Natural killer cell (primary cell): ENCODE measurements around the gene HHAT. TPM values are rescaled to one million over a fixed set of nuclear protein-coding genes. Genes with fewer than 3 reads are reported as not detected.

Source experiments
- ATAC-seq, 3 donors: fragments of 150-1000 bp in 2 of 3; fragments of 200-7000 bp in 1 of 3; cut with Tn5 transposase; 1 replicate in 1 of 3; 2 replicates in 2 of 3; pipeline ENCODE4 v1.10.0; 2021; ENCODE audit warnings: mild to moderate bottlenecking in 2 of 3, moderate library complexity in 2 of 3
- DNase-seq, 2 donors: peaks; one replicate each; pipeline versions ENCODE4 v3.0.0 to v3.0.0-alpha.2; 2013 to 2021; ENCODE audit warnings: mixed read lengths in 1 of 2
- H3K27ac ChIP-seq: one replicate; pipeline ENCODE4 v1.5.1; 2013; ENCODE audit warnings: mild to moderate bottlenecking, low read length
- H3K27me3 ChIP-seq: one replicate; pipeline ENCODE4 v1.6.1; 2013; ENCODE audit warnings: low read length; ENCODE audit not compliant: control insufficient read depth, insufficient read depth
- H3K36me3 ChIP-seq: one replicate; pipeline ENCODE4 v1.6.1; 2013; ENCODE audit warnings: low read length; ENCODE audit not compliant: control insufficient read depth, insufficient read depth
- H3K4me1 ChIP-seq: one replicate; pipeline ENCODE4 v1.6.1; 2013; ENCODE audit warnings: low read length; ENCODE audit not compliant: control insufficient read depth, insufficient read depth
- H3K4me3 ChIP-seq: one replicate; pipeline ENCODE4 v1.5.1; 2013; ENCODE audit warnings: low read length
- H3K9me3 ChIP-seq: one replicate; pipeline ENCODE4 v1.6.1; 2013; ENCODE audit warnings: low read length; ENCODE audit not compliant: control insufficient read depth, insufficient read depth
- H3K27ac Mint-ChIP-seq, 2 donors: one replicate each; pipeline ENCODE4 v1.8.0; 2022; ENCODE audit warnings: mild to moderate bottlenecking in 2 of 2, mixed read lengths in 2 of 2, moderate library complexity in 1 of 2
- H3K27me3 Mint-ChIP-seq, 2 donors: one replicate each; pipeline ENCODE4 v1.8.0; 2022; ENCODE audit warnings: low read depth in 2 of 2, mixed read lengths in 2 of 2
- H3K36me3 Mint-ChIP-seq: one replicate; pipeline ENCODE4 v1.8.0; 2022; ENCODE audit warnings: mixed read lengths
- H3K4me1 Mint-ChIP-seq, 2 donors: one replicate each; pipeline ENCODE4 v1.8.0; 2022; ENCODE audit warnings: mixed read lengths in 2 of 2
- H3K4me3 Mint-ChIP-seq: one replicate; pipeline ENCODE4 v1.8.0; 2022; ENCODE audit warnings: mild to moderate bottlenecking, moderate library complexity, mixed read lengths
- H3K9me3 Mint-ChIP-seq, 2 donors: one replicate each; pipeline ENCODE4 v1.8.0; 2022; ENCODE audit warnings: mixed read lengths in 2 of 2
- CTCF ChIP-seq: fragments of 200-600 bp; IDR thresholded peaks from one replicate; pipeline ENCODE4 v1.8.0; 2022; ENCODE audit warnings: antibody characterized with exemption
- WGBS: methylation state at CpG from one replicate; pipeline ENCODE4 v1.1.7; 2013; ENCODE audit warnings: missing lambda C conversion rate; ENCODE audit not compliant: insufficient coverage; 5-methylcytosine and 5-hydroxymethylcytosine counted together
- intact Hi-C: fragments of 100-400 bp; cut with micrococcal nuclease; formaldehyde crosslinking; loops from one replicate; pipeline ENCODE4 v1.14.2; 2022
- total RNA-seq, 4 donors: library from RNA; stranded (reverse); fragments of 120-200 nt in 1 of 4; gene quantifications; one replicate each; pipeline versions ENCODE4 v1.2.3 to v1.2.4, GENCODE V29; 2013 to 2022

Gene HHAT
- total RNA-seq, 3 donors from 2014 or later (not counting 1 experiment from before 2014, with no cell fraction given) = 0.79 to 1.1 (median 0.82) TPM

GRCh38 chr1:210296682-210297081 is 32.0 kb upstream of the HHAT start:
- peaks cover 0 to 5% of the 10 kb centered on the region in 2 donors for H3K4me1 Mint-ChIP-seq
- DNase-seq (no peak), ATAC-seq (no peak)
- no peak overlapping the region for H3K4me3 Mint-ChIP-seq
- peaks cover 3% of the 10 kb centered on the region for H3K27me3 ChIP-seq
- no peaks in the 10 kb centered on the region for H3K9me3 Mint-ChIP-seq
- peaks cover 11% of the 10 kb centered on the region for H3K4me1 ChIP-seq
- no peaks in the 10 kb centered on the region for H3K36me3 ChIP-seq
- H3K27me3 Mint-ChIP-seq = peaks cover 14 to 27% of the 10 kb centered on the region in 2 donors
- intact Hi-C loops = no loop called here
- TF ChIP-seq CTCF = no peak
- 84% methylated on average over 2 of the region's 3 CpGs for WGBS
- no peaks in the 10 kb centered on the region for H3K9me3 ChIP-seq
- H3K27ac Mint-ChIP-seq = no peak overlapping the region
- no peaks in the 10 kb centered on the region for H3K36me3 Mint-ChIP-seq
- H3K27ac ChIP-seq = no peak overlapping the region
- no peak overlapping the region for H3K4me3 ChIP-seq

GRCh38 chr1:210298296-210298695 is 30.4 kb upstream of the HHAT start:
- Mint-ChIP-seq H3K36me3 (no peaks in the 10 kb centered on the region), H3K4me1 (no peaks in the 10 kb centered on the region), H3K27me3 (peaks cover 7 to 25% of the 10 kb centered on the region in 2 donors), H3K9me3 (no peaks in the 10 kb centered on the region), H3K27ac (no peak overlapping the region), H3K4me3 (no peak overlapping the region)
- Histone ChIP-seq H3K27ac (no peak overlapping the region), H3K4me1 (no peaks in the 10 kb centered on the region), H3K9me3 (no peaks in the 10 kb centered on the region), H3K4me3 (no peak overlapping the region), H3K36me3 (no peaks in the 10 kb centered on the region), H3K27me3 (no peaks in the 10 kb centered on the region)
- ATAC-seq = no peak
- no peak for DNase-seq
- TF ChIP-seq CTCF = no peak
- WGBS = 81% methylated on average over 7 of the region's 7 CpGs
- intact Hi-C loops = no loop called here

GRCh38 chr1:210298936-210299335 is 29.8 kb upstream of the HHAT start:
- ATAC-seq = no peak
- no peak overlapping the region for H3K27ac Mint-ChIP-seq
- no peaks in the 10 kb centered on the region for H3K4me1 Mint-ChIP-seq
- intact Hi-C loops = no loop called here
- Histone ChIP-seq H3K27me3 (no peaks in the 10 kb centered on the region), H3K4me1 (no peaks in the 10 kb centered on the region), H3K4me3 (no peak overlapping the region), H3K9me3 (no peaks in the 10 kb centered on the region), H3K36me3 (no peaks in the 10 kb centered on the region), H3K27ac (no peak overlapping the region)
- H3K4me3 Mint-ChIP-seq = no peak overlapping the region
- TF ChIP-seq CTCF = no peak
- no peak for DNase-seq
- no peaks in the 10 kb centered on the region for H3K36me3 Mint-ChIP-seq
- no peaks in the 10 kb centered on the region for H3K9me3 Mint-ChIP-seq
- H3K27me3 Mint-ChIP-seq = peaks cover 4 to 23% of the 10 kb centered on the region in 2 donors

- no peaks in the 10 kb centered on the region for H3K9me3 ChIP-seq
- intact Hi-C loops = no loop called here
- no peaks in the 10 kb centered on the region for H3K27me3 ChIP-seq
- no peaks in the 10 kb centered on the region for H3K4me1 ChIP-seq
- Mint-ChIP-seq H3K4me1 (no peaks in the 10 kb centered on the region), H3K27me3 (peaks cover 8 to 23% of the 10 kb centered on the region in 2 donors), H3K9me3 (no peaks in the 10 kb centered on the region), H3K27ac (no peak overlapping the region), H3K36me3 (no peaks in the 10 kb centered on the region), H3K4me3 (no peak overlapping the region)
- DNase-seq (no peak), ATAC-seq (no peak)
- no peak for TF ChIP-seq CTCF
- no peak overlapping the region for H3K27ac ChIP-seq
- WGBS = 79% methylated on average over 4 of the region's 5 CpGs
- H3K4me3 ChIP-seq = no peak overlapping the region
- no peaks in the 10 kb centered on the region for H3K36me3 ChIP-seq
Observed at GRCh38 chr1:210299501-210299900, 29.2 kb upstream of the HHAT start.
